Renal cortex interstitium (tissue), 11 donors: Measurements from ENCODE around the gene KAZN. TPM values are rescaled to one million over a fixed set of nuclear protein-coding genes. Genes with fewer than 3 reads are reported as not detected.

Experiments
- DNase-seq, 11 donors: peaks; one replicate each; pipeline ENCODE4 v3.0.0-alpha.2; 2013; ENCODE audit warnings: low read depth in 9 of 11, low spot score in 4 of 11; ENCODE audit errors: extremely low read depth in 1 of 11
- polyA plus RNA-seq, 3 donors: library from polyadenylated mRNA; unstranded; fragments of 120-200 nt; gene quantifications; one replicate each; pipeline ENCODE4 v1.2.1, GENCODE V29; 2013; ENCODE audit not compliant: insufficient read length in 3 of 3

Gene KAZN
- polyA plus RNA-seq, 3 donors: 32.3 to 43.3 (median 34.6) TPM

GRCh38 chr1:15004396-15004795 lies 405.9 kb downstream of the KAZN start:
- no peak for DNase-seq

- no peak for DNase-seq
These were observed 406.6 kb downstream of the KAZN start for GRCh38 chr1:15005116-15005515.

- DNase-seq: no peak
These were observed 408.9 kb downstream of the KAZN start for GRCh38 chr1:15007368-15007767.

GRCh38 chr1:15007842-15008241 lies 409.4 kb downstream of the KAZN start:
- DNase-seq: no peak

GRCh38 chr1:15008783-15009729 lies 410.6 kb downstream of the KAZN start:
- DNase-seq: peak in 4 of 11 donors; percentile 29 to 52 (median 37)

GRCh38 chr1:15011160-15011559 lies 412.7 kb downstream of the KAZN start:
- DNase-seq: no peak

- no peak for DNase-seq
These were observed 413.2 kb downstream of the KAZN start for GRCh38 chr1:15011661-15012060.

- DNase-seq: no peak
These were observed 414.3 kb downstream of the KAZN start for GRCh38 chr1:15012822-15013221.

GRCh38 chr1:15013767-15014166 lies 415.3 kb downstream of the KAZN start:
- no peak for DNase-seq

GRCh38 chr1:15014516-15014915 lies 416.0 kb downstream of the KAZN start:
- no peak for DNase-seq

- DNase-seq: no peak
These were observed 417.5 kb downstream of the KAZN start for GRCh38 chr1:15016001-15016400.

GRCh38 chr1:15016526-15016925 lies 418.0 kb downstream of the KAZN start:
- DNase-seq: no peak

- DNase-seq: no peak
These were observed 418.6 kb downstream of the KAZN start for GRCh38 chr1:15017120-15017519.

- DNase-seq: no peak
These were observed 420.3 kb downstream of the KAZN start for GRCh38 chr1:15018767-15019166.

- no peak for DNase-seq
These were observed 422.7 kb downstream of the KAZN start for GRCh38 chr1:15020943-15021745.

- DNase-seq: no peak
These were observed 423.6 kb downstream of the KAZN start for GRCh38 chr1:15022048-15022447.

- DNase-seq: no peak
These were observed 424.7 kb downstream of the KAZN start for GRCh38 chr1:15023205-15023604.

GRCh38 chr1:15023976-15024375 lies 425.5 kb downstream of the KAZN start:
- DNase-seq: no peak

GRCh38 chr1:15026117-15026489 lies 427.6 kb downstream of the KAZN start:
- no peak for DNase-seq

- peak in 9 of 11 donors; percentile 56 to 76 (median 61) for DNase-seq
These were observed 429.1 kb downstream of the KAZN start for GRCh38 chr1:15027515-15027986.
